SW480 (cell line): ENCODE data around the gene PARP8.

Source experiments
- DNase-seq: peaks from one replicate; pipeline ENCODE4 v3.0.0-alpha.2; 2016; ENCODE audit warnings: low spot score

The PARP8 gene

DNA sequence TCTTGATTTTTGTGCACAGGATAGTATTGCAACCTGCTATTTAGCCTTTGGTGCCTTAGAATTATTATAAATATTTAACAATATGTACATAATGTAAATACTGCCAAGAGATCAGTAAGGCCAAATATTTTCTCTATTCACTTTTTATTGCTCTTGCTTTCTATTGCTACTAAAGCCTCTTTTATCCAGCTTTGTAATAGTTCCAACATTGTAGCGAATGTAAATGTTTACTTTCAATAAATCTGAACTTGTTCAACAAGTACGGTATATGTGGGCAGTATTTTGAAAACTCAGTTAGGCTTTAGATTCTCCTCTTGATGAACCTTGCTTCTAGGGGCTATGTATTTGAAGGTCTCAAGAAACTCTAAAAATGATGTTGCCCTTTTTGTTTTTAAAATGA lies 179.8 kb downstream of the PARP8 start:
- DNase-seq = no peak

- DNase-seq = no peak
These were observed 183.1 kb downstream of the PARP8 start for GRCh38 chr5:50849554-50849953.

DNA sequence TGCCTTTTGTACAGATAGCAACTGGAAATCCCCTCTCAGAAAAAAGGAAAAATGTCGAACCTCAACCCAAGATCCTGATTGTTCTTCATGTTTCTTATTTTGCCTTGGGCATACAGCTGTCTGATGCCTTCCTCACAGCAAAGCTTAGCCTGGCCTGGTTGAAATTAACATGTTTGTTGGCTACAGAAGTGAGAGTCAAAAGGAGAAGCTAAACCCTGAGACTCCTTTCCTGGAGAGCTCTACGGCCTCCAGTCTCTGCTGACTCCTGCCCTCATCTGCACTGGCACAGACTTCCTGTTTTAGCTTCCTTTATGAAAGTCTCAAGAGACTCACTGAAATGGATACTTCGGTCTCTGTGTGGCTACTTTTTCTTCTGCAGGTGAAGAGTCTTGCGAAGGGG lies 186.7 kb downstream of the PARP8 start:
- DNase-seq = no peak

DNA sequence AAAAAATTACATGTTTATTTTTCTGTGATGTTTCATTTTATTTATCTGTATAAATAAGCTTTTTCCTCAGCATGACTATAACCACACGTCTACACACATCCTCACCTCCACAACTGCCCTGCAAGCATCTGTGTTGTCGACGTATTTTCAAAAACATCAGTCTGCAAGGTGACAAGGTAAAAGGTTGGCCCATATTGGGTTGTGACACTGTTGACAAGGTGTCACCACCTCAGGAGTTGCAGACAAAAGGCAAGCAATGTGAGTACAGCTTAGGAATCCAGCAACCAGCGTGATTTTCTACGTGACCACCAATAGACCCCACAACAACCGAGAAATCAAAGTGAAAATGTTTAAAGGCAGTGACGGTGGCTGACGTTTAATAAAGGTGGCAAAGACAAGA lies 187.6 kb downstream of the PARP8 start:
- DNase-seq = no peak

- DNase-seq = no peak
These were observed 188.6 kb downstream of the PARP8 start for GRCh38 chr5:50855001-50855400.

GRCh38 chr5:50856401-50857119 lies 190.1 kb downstream of the PARP8 start:
- DNase-seq = no peak

DNA sequence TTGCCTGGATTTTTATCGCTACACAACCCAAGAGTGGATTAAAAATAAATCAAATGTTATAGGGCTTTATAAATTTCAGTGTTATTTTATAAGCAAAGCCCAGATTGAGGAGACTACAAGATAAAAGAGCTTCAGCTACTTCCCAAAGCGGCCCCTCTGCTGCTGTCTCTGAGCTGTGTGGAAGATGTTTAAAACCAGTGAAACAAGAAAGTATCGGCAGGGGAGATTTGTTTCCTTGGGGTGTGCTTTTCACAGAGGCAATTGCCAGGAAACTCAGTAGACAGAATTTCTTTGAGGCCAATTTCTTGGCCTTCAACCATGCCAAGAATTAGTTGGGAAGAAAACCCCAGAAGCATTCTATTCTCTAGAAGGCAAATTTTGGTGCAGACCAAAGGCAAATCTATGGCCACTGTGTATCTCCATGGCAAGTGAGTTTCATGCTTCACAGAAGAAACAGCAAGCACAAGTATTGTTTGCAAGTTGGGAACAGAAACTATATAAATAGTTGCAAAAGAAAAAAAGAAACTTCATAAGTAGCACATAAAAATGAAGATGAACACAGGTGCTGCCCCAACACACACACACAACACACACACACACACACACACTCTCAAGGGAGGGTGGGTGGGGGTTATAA lies 197.2 kb downstream of the PARP8 start:
- no peak for DNase-seq

DNA sequence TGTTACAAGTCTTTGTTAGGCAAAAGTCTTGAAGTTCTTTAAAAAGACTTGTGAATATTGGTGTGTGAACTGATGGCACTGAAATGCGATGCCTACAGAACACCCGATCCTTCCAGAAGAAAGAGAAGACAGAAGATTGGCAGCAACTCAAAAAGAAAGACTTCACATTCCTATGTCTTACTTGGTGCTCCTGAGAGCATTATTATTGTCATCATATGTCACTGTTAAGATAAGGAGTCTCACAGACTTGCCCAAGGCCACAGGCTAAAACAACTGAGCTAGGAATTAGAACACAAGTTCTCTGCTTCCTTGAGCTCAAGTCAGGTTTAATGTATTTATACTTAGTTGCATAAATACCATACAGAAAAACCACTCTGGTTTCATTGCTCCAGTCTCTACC lies 198.0 kb downstream of the PARP8 start:
- no peak for DNase-seq

DNA sequence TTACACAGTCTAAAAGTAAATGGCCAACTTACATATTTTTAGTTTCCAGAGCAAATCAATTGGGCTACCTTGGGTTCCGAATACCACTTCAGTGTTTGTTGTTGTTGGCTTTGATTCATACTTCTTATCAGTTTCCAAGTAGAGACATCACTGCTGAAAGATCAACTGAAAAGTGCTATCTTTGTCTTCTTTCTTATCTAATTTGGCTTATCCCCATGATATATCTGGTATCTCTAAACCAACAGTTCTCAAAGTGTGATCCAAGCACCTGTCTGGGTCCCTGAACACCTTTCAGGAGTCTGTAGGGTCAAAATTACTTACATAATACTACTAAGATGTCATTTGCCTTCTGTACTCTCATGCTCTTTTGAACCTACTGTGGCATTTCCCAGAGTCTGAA lies 200.0 kb downstream of the PARP8 start:
- DNase-seq = no peak

DNA sequence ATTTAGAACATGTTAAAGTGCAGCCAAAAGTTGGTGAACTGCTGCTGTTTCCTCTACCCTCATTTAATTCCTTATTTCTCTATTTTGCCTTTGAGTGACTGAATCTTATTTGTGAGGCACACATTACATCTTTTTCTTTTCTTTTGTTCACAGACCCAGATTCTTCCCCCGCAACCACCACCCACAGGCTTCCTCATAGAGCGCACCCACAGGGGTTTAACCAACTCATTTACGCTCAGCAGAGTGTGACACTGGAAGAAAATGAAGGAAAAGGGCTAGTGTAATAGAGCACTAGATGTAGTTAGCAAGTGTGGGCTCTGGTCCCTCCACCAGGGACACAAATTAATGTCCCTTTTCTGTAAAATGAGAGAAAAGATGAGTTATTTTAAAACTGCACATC lies 200.7 kb downstream of the PARP8 start:
- DNase-seq = no peak

DNA sequence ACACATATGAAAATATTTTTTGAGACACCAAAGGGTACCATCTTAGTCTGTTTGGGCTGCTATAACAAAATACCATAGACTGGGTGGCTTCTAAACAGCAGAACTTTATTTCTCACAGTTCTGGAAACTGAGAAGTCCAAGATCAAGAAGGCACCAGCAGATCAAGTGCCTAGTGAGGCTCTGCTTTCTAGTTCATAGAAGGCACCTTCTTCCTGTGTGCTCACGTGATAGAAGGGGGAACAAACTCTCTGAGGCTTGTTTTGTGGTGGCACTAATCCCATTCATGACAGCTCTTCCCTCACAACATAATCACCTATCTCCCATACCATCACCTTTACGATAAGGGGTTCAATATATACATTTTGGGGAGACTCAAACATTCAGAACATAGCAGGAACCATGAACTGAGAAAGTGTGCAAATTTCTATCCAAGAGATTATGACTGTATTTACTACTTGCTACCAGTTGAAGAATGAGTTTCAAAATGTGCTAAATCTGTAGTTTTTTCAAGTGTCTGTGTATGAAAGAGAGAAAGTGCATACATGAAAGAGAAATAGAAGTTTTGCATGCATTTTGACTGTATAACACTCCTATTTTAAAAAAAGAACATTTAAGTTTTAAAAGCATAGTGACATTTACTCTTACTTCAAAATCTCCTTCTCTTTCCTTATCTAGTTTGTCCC lies 207.3 kb downstream of the PARP8 start:
- DNase-seq = no peak

DNA sequence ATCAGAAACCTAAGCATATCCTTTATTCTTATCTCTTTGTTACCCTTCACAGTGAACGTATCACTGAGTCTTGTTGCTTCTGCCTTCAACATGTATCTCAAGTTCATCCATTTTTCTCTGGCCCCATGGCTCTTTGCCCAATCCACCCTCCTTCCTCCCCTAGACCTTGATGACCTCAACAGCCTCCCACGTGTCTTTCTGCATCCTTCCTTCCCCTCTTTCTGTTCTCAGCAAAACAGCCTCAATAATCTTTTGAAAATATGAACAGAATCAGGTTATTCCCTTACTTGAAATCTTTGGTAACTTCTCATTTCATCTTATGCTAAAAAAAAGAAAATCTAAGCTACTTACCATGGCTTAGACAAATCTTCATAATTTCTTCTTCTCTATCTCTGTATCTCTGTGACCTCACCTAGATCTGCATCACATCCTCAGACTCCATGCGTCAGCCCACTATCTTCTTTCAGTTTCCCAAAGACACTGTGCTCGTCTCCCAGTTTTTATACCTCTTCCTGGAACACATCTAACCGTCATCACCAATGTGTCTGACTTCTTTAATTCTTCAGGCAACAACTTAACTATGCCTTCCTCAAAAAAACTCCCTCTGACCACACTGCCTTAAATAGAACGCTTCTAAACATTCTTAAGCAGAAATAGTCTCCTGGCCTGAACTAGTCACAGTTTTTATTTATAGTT lies 208.0 kb downstream of the PARP8 start:
- DNase-seq = no peak

- no peak for DNase-seq
These were observed 208.5 kb downstream of the PARP8 start for GRCh38 chr5:50875002-50875344.

DNA sequence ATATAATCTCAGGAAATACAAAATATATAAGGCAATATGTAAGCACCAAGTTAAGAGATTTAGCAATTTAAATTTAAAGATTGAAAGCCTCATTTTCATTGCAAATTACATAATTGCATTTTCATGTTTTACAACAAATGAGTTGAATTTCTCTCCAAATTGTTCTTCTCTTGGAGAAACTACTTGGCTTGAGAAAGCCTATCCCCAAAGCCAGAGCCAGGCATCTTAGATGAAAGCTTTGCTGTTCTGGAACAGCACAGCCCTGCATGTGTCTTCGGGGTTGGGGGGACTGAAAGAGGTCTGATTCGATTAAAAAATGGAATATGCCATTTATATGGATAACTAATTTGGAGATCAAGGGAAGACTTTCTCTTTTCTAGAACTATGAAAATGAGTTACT lies 212.0 kb downstream of the PARP8 start:
- no peak for DNase-seq

DNA sequence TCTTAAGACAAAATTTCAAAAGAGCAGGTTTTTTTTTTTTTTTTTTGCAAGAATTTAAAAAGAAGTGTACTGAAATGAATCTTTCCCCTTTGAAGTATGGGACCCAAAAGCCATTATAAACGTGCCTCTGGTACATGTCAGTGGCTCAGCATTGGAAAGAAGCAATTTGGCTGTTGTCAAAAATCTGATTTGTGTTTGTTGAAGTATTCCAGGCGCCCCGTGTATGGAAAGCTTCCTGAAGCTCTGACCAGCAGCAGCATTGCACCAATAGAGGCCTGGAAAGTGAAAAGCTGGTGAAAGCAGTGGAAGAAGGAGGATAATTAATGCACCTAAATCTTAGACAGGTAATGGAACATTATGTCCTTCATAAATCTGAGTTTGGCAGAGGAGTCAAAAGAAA lies 215.0 kb downstream of the PARP8 start:
- DNase-seq = no peak

- no peak for DNase-seq
These were observed 220.4 kb downstream of the PARP8 start for GRCh38 chr5:50886657-50887345.

- no peak for DNase-seq
These were observed 221.6 kb downstream of the PARP8 start for GRCh38 chr5:50887889-50888633.

GRCh38 chr5:50888751-50889150 lies 222.3 kb downstream of the PARP8 start:
- no peak for DNase-seq

DNA sequence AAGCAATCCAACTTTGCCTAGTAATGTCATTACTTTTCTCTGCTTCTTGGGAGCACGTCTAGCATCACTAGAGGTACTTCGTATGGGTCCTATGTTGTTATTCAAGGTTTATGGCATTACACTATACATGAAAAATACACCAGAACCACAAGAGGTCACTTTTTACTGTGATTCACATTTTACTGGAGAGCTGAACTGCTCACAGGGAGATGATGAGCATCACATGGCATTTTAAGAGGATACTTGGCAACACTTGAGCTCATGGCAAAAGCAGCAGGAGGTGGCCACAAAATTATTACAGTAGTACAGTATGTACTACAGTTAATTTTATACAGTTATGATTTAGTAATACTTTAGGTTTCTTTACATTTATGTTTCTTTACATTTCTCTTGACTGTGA lies 223.4 kb downstream of the PARP8 start:
- DNase-seq = no peak
